ENCODE data around the gene MYOF.

The MYOF gene

GRCh38 chr10:93385345-93385744 lies 96.8 kb downstream of the MYOF start:
- no peaks in the 10 kb centered on the region for H3K9me3 ChIP-seq (ENCODE audit: control insufficient read depth, insufficient read depth, low read depth, low read length)
- no peak overlapping the region for H3K27ac ChIP-seq (ENCODE audit: low read depth, low read length)
- H3K9ac ChIP-seq (ENCODE audit: low read length), result no peak overlapping the region
- H3K27me3 ChIP-seq (ENCODE audit: control insufficient read depth, insufficient read depth, low read length), result no peaks in the 10 kb centered on the region
- peaks cover 10% of the 10 kb centered on the region for H3K4me1 ChIP-seq (ENCODE audit: control insufficient read depth, insufficient read depth, low read length)
- no peak overlapping the region for H3K4me3 ChIP-seq (ENCODE audit: low read depth, low read length)
- H3K36me3 ChIP-seq (ENCODE audit: control insufficient read depth, insufficient read depth, low read length), result no peaks in the 10 kb centered on the region; the same call in 1 of the 2 replicates

GRCh38 chr10:93384006-93384405 lies 98.1 kb downstream of the MYOF start:
- peaks cover 10% of the 10 kb centered on the region for H3K4me1 ChIP-seq (ENCODE audit: control insufficient read depth, insufficient read depth, low read length)
- no peak overlapping the region for H3K9ac ChIP-seq (ENCODE audit: low read length)
- no peak overlapping the region for H3K27ac ChIP-seq (ENCODE audit: low read depth, low read length)
- peak overlapping the region; percentile 23; the same call in 1 of the 2 replicates for H3K4me3 ChIP-seq (ENCODE audit: low read depth, low read length)
- H3K9me3 ChIP-seq (ENCODE audit: control insufficient read depth, insufficient read depth, low read depth, low read length), result no peaks in the 10 kb centered on the region
- H3K36me3 ChIP-seq (ENCODE audit: control insufficient read depth, insufficient read depth, low read length), result no peaks in the 10 kb centered on the region; the same call in 1 of the 2 replicates
- H3K27me3 ChIP-seq (ENCODE audit: control insufficient read depth, insufficient read depth, low read length), result no peaks in the 10 kb centered on the region

- H3K4me1 ChIP-seq (ENCODE audit: control insufficient read depth, insufficient read depth, low read length), result peaks cover 10% of the 10 kb centered on the region
- no peaks in the 10 kb centered on the region for H3K9me3 ChIP-seq (ENCODE audit: control insufficient read depth, insufficient read depth, low read depth, low read length)
- peak overlapping the region; percentile 23; the same call in 1 of the 2 replicates for H3K4me3 ChIP-seq (ENCODE audit: low read depth, low read length)
- no peak overlapping the region for H3K27ac ChIP-seq (ENCODE audit: low read depth, low read length)
- H3K27me3 ChIP-seq (ENCODE audit: control insufficient read depth, insufficient read depth, low read length), result no peaks in the 10 kb centered on the region
- H3K9ac ChIP-seq (ENCODE audit: low read length), result no peak overlapping the region
- H3K36me3 ChIP-seq (ENCODE audit: control insufficient read depth, insufficient read depth, low read length), result no peaks in the 10 kb centered on the region; the same call in 1 of the 2 replicates
Observed at GRCh38 chr10:93383562-93383981, 98.6 kb downstream of the MYOF start.

DNA sequence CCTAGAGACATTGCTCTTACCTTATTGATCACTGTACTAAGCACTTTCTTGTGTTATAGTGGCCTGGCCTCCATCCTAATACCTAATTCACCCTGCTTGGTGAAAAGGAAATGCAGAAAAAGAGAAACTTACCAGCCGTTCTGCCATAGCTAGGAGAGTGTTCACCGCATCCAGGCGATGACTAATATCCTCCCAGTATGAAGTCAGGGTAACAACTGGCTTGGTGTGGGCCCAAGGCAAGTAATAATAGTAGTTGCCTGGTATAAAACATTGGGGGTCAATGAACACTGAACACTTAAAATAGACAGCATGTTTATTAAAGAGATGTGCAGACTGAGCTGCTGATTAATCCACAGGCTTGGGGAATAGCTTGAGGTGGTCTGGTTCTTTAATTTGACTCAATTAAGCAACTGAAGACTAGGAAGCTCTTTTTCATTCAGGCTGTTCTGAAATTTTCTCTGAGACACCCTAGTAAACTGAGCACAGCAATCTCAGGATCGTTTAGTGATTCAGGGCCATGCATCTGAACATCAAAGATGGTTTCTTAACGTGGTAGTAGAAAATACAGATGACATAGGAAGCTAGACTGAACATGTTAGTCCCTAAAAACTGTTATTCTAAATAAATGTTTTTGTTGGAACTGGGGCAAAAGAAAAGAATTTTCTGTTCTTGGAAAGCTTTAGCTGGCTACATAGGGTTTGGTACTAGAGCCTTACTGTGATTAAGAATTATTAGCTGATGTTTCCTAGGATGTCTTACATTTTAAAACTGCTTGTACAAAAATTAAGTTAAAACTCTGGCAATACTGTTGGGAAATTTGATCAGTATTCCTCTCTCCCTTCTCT lies 102.2 kb downstream of the MYOF start:
- Histone ChIP-seq H3K4me1 (ENCODE audit: control insufficient read depth, insufficient read depth, low read length) (peaks cover 16% of the 10 kb centered on the region), H3K27me3 (ENCODE audit: control insufficient read depth, insufficient read depth, low read length) (no peaks in the 10 kb centered on the region), H3K27ac (ENCODE audit: low read depth, low read length) (no peak overlapping the region), H3K9me3 (ENCODE audit: control insufficient read depth, insufficient read depth, low read depth, low read length) (no peaks in the 10 kb centered on the region), H3K4me3 (ENCODE audit: low read depth, low read length) (no peak overlapping the region), H3K9ac (ENCODE audit: low read length) (no peak overlapping the region), H3K36me3 (ENCODE audit: control insufficient read depth, insufficient read depth, low read length) (no peaks in the 10 kb centered on the region; the same call in 1 of the 2 replicates)

GRCh38 chr10:93378997-93379730 lies 103.0 kb downstream of the MYOF start:
- Histone ChIP-seq H3K4me3 (ENCODE audit: low read depth, low read length) (no peak overlapping the region), H3K27me3 (ENCODE audit: control insufficient read depth, insufficient read depth, low read length) (no peaks in the 10 kb centered on the region), H3K4me1 (ENCODE audit: control insufficient read depth, insufficient read depth, low read length) (peaks cover 16% of the 10 kb centered on the region), H3K36me3 (ENCODE audit: control insufficient read depth, insufficient read depth, low read length) (no peaks in the 10 kb centered on the region; the same call in 1 of the 2 replicates), H3K9ac (ENCODE audit: low read length) (no peak overlapping the region), H3K9me3 (ENCODE audit: control insufficient read depth, insufficient read depth, low read depth, low read length) (no peaks in the 10 kb centered on the region), H3K27ac (ENCODE audit: low read depth, low read length) (no peak overlapping the region)

DNA sequence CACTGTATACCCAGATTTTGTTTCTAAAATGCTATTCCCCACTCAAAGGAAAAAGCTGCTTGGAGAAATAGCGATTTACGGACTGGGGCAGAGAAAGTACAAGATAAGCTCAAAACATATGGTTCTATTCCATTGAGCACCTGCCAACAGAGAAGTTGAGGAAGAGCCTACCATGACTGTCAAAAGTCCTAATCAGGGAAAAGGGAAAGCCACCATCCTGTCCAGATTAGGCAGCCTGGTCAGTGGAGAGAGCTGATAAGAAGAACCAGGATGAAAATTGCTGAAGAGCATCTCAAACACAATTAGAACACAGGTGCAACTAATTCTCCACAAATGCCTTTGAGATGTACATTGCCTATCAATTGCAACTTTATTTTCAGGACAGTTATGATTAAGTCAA lies 104.1 kb downstream of the MYOF start:
- Histone ChIP-seq H3K4me3 (ENCODE audit: low read depth, low read length) (no peak overlapping the region), H3K36me3 (ENCODE audit: control insufficient read depth, insufficient read depth, low read length) (no peaks in the 10 kb centered on the region; the same call in 1 of the 2 replicates), H3K9ac (ENCODE audit: low read length) (no peak overlapping the region), H3K27ac (ENCODE audit: low read depth, low read length) (no peak overlapping the region), H3K9me3 (ENCODE audit: control insufficient read depth, insufficient read depth, low read depth, low read length) (no peaks in the 10 kb centered on the region), H3K27me3 (ENCODE audit: control insufficient read depth, insufficient read depth, low read length) (no peaks in the 10 kb centered on the region), H3K4me1 (ENCODE audit: control insufficient read depth, insufficient read depth, low read length) (peaks cover 6% of the 10 kb centered on the region; the same call in 1 of the 2 replicates)

GRCh38 chr10:93376372-93377293 lies 105.5 kb downstream of the MYOF start:
- Histone ChIP-seq H3K9ac (ENCODE audit: low read length) (no peak overlapping the region), H3K36me3 (ENCODE audit: control insufficient read depth, insufficient read depth, low read length) (no peaks in the 10 kb centered on the region; the same call in 1 of the 2 replicates), H3K27ac (ENCODE audit: low read depth, low read length) (no peak overlapping the region), H3K4me1 (ENCODE audit: control insufficient read depth, insufficient read depth, low read length) (peaks cover 6% of the 10 kb centered on the region; the same call in 1 of the 2 replicates), H3K4me3 (ENCODE audit: low read depth, low read length) (no peak overlapping the region), H3K27me3 (ENCODE audit: control insufficient read depth, insufficient read depth, low read length) (no peaks in the 10 kb centered on the region), H3K9me3 (ENCODE audit: control insufficient read depth, insufficient read depth, low read depth, low read length) (no peaks in the 10 kb centered on the region)

GRCh38 chr10:93370961-93371360 lies 111.2 kb downstream of the MYOF start:
- no peaks in the 10 kb centered on the region for H3K27me3 ChIP-seq (ENCODE audit: control insufficient read depth, insufficient read depth, low read length)
- H3K9me3 ChIP-seq (ENCODE audit: control insufficient read depth, insufficient read depth, low read depth, low read length), result no peaks in the 10 kb centered on the region
- H3K27ac ChIP-seq (ENCODE audit: low read depth, low read length), result no peak overlapping the region
- H3K36me3 ChIP-seq (ENCODE audit: control insufficient read depth, insufficient read depth, low read length), result no peaks in the 10 kb centered on the region
- no peak overlapping the region for H3K9ac ChIP-seq (ENCODE audit: low read length)
- H3K4me3 ChIP-seq (ENCODE audit: low read depth, low read length), result no peak overlapping the region
- peaks cover 9% of the 10 kb centered on the region for H3K4me1 ChIP-seq (ENCODE audit: control insufficient read depth, insufficient read depth, low read length)

- no peak overlapping the region for H3K9ac ChIP-seq (ENCODE audit: low read length)
- H3K4me3 ChIP-seq (ENCODE audit: low read depth, low read length), result no peak overlapping the region
- no peak overlapping the region for H3K27ac ChIP-seq (ENCODE audit: low read depth, low read length)
- H3K9me3 ChIP-seq (ENCODE audit: control insufficient read depth, insufficient read depth, low read depth, low read length), result no peaks in the 10 kb centered on the region
- no peaks in the 10 kb centered on the region for H3K36me3 ChIP-seq (ENCODE audit: control insufficient read depth, insufficient read depth, low read length)
- H3K4me1 ChIP-seq (ENCODE audit: control insufficient read depth, insufficient read depth, low read length), result peaks cover 9% of the 10 kb centered on the region
- H3K27me3 ChIP-seq (ENCODE audit: control insufficient read depth, insufficient read depth, low read length), result no peaks in the 10 kb centered on the region
Observed at GRCh38 chr10:93369588-93370164, 112.5 kb downstream of the MYOF start.

DNA sequence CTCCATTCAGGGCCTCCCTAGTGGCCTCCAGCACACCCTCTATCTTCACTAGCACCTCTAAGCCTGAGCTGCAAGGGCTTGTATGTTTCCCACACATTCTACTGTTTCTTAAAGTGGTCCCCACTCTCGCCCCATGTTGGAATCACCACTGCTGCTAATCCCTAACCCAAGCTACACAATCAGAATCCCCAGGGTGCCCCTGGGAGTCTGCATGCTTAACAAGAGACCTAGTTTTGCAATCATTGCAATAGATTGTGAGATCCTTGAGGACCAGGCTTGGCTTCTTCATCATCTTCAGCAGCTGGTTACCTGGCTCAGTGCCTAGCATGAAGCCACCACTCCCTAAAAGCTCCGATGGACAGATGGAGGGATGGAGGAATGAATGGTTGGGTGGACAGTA lies 113.9 kb downstream of the MYOF start:
- H3K4me1 ChIP-seq (ENCODE audit: control insufficient read depth, insufficient read depth, low read length), result peaks cover 9% of the 10 kb centered on the region
- no peaks in the 10 kb centered on the region for H3K36me3 ChIP-seq (ENCODE audit: control insufficient read depth, insufficient read depth, low read length)
- no peak overlapping the region for H3K27ac ChIP-seq (ENCODE audit: low read depth, low read length)
- no peaks in the 10 kb centered on the region for H3K9me3 ChIP-seq (ENCODE audit: control insufficient read depth, insufficient read depth, low read depth, low read length)
- no peak overlapping the region for H3K9ac ChIP-seq (ENCODE audit: low read length)
- no peak overlapping the region for H3K4me3 ChIP-seq (ENCODE audit: low read depth, low read length)
- H3K27me3 ChIP-seq (ENCODE audit: control insufficient read depth, insufficient read depth, low read length), result no peaks in the 10 kb centered on the region
